Ammon's horn (tissue), 1 donor: Measurements from ENCODE around the gene RBPJL.

ENCODE experiments used
- DNase-seq: peaks from one replicate; pipeline ENCODE4 v3.0.0-alpha.2; 2016; ENCODE audit warnings: low spot score

Gene RBPJL, protein sequence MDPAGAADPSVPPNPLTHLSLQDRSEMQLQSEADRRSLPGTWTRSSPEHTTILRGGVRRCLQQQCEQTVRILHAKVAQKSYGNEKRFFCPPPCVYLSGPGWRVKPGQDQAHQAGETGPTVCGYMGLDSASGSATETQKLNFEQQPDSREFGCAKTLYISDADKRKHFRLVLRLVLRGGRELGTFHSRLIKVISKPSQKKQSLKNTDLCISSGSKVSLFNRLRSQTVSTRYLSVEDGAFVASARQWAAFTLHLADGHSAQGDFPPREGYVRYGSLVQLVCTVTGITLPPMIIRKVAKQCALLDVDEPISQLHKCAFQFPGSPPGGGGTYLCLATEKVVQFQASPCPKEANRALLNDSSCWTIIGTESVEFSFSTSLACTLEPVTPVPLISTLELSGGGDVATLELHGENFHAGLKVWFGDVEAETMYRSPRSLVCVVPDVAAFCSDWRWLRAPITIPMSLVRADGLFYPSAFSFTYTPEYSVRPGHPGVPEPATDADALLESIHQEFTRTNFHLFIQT

DNA sequence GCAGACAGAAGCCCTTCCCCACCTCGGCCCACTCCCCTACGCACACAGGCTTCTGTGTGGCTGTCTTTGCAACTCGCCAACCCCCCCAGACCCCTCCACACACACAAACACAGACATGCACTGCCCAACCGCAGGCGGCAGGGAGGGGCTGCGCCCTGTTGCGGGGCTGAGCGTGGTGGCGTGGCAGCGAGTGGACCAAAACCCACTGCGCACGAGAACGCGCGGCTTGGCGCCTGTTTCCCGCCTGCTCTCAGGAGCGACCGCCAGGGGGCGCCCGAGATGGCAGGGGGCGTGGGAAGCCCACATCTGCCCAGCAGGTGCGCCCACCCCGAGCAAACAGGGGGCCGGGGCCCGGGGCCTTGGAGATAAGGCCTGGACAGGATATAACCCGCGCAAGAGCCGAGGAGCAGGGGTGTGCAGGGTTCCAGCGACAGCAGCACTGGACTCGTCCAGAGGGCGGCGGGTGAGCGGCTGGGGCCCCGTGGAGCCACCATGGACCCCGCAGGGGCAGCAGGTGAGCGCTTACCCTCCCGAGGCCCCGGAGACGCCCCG, at the start of gene RBPJL:
TSS of gene RBPJL (plus strand) at position 410 of the 552 bp plus-strand sequence. CDS start at position 493, 83 bp downstream.
- no peak for DNase-seq

DNA sequence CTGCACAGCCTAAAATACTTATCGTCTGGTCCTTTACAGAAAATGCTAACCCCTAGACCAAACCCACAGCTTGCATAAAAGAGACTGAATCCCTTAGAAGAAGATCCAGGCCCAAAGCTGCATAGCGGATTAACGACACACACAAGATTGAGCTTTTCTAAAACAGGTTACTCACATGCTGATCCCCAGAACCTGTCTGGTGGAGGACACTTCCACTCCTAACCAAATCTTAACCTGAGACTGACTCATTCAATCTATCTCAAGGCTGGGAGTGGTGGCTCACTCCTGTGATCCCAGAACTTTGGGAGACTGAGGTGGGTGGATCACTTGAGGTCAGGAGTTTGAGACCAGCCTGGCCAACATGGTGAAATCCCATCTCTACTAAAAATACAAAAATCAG, 49.5 kb upstream of the RBPJL start:
- no peak for DNase-seq

DNA sequence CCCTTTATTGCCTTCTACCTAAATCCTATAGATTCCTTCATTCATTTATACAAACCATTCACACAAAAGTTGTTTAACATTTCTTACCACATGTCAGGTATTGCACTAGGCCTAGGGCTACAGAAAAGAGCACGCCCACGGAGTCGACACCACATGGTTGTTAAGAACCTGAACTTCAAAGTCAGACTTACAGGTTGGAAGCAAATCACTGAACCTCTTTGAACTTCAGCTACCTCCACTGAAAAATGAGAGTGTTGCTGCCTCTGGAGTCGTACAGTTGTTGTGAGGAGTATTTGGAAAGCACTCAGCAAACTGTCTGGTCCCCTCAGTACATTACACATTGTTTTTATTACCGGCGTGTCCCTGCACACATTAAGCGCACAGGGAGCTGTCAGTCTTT, 48.9 kb upstream of the RBPJL start:
- DNase-seq: no peak

DNA sequence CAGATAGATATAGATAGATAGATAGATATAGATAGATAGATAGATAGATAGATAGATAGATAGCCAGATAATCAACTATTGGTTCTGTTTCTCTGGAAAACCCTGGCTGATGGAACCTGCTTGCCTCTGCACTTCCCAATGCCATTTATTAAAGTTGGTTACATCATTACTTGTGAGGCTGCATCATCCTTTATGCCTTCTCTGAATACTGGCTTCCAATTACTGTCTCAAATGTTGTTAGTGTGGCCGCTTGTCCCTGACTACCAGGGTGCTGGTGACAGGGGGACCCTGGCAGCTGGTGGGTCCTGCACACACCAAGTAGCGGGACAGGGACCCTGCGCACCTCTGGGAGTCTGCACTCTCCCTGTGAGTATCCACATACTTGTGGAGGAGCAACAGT, 48.4 kb upstream of the RBPJL start:
- DNase-seq: no peak

DNA sequence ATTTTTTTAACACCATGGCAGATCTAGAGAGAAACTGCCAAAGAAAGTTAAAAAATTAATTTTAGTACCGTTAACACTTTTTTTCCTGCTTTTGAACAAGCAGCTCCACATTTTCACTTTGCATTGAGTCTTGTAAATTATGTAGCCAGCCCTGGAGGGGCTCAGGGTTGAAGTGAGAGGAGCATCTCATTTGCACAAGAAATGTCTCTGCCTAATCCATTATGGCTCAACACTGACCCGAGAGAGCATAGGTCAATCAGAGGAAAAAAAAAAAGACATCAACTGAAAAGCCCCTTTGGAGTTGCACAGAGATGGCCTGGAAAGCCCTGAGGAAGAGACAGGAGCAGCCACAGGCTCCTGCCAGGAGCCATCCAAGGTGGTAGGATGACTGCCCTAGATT, 48.0 kb upstream of the RBPJL start:
- no peak for DNase-seq

DNA sequence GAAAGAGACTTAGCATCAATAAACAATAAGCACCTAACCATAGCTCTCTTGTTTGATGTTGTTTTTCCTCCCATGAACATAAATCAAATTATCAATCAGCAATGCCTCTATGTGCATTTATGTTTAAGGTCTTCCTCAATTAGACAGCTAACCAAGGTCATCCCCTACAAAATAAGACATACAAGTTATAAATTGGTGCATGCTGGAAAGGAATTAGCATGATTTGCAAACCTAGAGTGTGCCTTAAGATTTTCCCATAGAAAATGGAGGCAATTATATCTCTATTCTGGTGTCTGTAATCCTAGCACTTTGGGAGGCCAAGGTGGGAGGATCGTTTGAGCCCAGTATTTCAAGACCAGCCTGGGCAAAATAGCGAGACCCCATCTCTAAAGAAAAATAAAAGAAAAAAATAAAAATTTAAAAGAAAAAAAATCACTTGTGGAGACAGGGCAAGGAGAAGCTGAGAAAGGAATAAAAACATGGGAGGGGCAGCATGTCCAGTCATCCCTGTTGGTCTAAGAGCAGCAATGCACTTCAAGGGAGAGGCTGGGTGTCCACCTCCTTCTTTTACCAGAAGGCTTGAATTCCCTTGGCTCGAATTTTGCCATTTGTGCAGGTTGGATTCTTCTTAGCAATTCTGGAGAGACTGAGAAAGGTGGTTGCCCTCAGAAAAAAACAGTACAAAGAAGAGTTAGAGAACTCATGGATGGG, 42.9 kb upstream of the RBPJL start:
- no peak for DNase-seq

DNA sequence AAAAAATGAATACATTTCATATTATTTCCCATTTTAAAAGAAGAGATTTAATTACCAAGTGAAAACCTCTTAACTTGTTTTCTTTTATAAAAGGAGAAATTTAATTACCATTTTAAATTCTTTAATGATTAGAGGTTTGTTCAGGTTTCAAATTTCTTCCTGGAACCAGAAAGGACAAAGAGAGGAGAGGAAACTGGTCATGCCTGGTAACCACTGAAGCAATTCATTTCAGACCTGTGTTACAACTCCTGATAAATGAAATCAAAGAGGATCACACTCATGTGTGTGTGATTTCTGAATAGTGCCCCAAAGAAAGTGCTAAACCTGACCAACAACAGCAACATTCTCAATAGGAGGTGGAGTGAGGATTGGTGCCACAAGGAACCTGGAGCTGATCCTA, 39.7 kb upstream of the RBPJL start:
- no peak for DNase-seq

DNA sequence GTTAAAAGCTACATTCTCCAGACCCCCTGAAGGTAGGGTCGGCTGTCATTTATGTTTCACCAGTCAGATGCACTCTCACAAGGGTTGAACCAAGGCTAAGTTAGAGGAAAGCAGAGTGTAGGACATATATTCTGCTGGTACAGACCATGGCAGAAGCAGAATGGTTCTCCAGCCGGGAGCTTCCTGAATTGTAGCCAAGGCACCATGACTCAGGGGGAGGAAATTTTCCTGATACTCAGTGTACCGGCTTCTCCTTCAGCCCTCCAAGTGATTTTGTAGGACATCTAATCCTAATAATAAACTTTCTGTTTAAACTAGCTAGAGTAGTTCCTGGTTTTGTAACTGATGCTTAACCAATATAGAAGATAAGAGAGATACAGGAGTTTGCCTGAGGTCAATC, 38.1 kb upstream of the RBPJL start:
- DNase-seq: no peak

DNA sequence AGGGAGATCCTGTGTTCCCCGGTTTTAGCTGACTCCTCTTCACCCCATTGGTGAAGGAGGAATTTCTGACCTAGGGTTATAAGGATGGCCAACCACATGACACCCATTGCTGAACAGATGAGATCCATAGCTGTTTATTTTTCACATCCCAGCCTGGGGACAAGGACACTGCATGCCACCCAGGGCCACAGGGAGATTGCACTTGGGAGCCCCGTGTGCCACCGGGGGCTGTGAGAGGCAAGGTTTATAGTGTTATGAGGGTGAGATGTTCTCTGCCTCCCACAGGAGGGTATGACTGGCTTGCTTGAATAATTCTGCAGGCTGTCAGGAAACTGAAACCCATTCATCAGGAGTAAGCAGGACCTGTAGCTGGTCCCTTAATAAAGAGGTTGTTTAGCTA, 37.6 kb upstream of the RBPJL start:
- no peak for DNase-seq

DNA sequence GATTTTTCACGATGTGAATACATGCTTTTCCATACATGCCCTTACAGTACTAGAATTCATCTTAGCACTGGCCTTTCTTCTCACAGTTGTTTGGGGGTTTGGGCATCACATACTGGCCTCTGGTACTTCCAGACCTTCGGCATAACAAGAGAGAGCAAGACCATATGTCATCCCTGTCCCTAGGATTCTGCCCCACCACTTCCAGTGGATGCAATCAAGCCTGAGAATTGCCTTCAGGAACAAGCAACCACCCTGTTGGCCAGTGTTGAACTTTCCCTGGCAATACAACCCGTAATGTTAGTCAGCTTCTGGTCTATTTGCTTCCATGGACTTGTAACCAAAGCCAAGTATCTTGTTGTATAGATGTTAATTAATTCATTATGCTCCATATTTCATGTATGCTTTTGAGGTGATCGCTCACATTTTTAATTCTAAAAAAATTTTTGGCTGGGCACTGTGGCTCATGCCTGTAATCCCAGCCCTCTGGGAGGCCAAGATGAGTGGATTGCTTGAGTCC, 36.8 kb upstream of the RBPJL start:
- DNase-seq: no peak

DNA sequence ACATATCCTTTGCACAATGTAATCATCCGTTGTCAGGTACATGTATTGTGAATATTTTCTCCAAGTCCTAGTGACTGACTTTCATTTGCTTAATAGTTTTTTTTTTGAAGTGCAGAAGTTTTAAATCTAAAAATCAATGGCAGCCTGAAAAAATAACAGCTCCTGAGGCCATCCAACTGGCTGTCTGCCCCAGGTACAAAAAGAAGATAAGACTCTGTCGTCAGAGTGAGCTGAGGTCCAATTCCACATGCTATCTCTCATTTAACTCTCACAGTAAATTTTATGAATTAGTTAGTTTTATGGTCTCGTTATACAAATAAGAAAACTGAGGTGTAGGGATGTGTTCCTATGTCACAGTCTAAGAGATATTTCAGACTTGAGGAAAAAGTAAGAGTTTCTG, 31.3 kb upstream of the RBPJL start:
- DNase-seq: no peak

DNA sequence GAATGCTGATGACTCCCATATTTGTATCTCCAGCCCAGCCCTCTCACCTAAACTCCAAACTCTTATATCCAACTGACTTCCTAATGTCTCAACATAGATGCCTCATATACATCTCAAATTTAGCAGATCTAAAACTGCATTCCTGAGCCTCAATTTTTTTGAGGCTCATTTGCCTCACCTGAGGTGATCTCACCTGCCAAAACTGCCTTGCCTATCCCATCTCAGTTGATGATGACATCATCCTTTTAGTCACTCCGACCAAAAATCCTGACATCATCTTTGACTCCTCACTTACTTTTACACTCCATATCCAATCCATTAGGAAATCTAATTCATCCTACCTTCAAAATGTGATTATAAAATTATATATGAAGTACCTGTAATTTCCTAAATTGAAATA, 26.6 kb upstream of the RBPJL start:
- DNase-seq: no peak

DNA sequence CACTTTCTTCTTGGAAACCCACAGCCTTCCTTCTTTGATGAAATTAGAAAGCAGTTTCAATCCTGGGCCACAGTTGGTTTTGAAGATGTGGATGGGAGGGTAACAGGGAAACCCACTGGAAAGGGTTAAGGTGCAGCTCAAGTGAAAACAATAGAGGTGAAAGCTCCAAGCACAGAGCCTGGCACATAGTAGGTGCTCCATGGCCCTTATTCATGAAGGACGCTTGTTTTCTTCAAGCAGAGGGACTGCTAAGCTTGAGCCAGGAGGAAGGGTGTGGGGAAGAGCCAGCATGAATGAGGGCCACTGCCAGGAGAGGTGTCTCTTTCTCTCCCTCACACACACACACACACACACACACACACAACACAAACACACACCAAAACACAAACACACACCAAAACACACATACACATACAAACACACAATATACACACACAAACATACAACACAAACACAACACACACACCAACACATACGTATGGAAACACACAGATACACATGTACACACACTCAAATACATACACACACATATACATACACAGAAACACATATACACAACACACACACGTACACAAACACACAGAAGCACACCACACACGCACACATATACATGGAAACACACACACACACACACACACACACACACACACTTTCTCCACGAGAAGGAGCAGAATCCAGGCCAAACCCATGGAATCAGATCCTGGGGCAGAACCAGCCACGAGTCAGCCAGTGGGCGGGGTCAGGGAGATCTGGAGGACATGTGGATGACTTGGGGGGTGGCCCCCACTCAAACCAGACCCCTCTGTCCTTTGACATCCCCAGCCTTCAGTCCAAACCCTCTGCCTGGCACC, 23.7 kb upstream of the RBPJL start:
- DNase-seq: no peak

DNA sequence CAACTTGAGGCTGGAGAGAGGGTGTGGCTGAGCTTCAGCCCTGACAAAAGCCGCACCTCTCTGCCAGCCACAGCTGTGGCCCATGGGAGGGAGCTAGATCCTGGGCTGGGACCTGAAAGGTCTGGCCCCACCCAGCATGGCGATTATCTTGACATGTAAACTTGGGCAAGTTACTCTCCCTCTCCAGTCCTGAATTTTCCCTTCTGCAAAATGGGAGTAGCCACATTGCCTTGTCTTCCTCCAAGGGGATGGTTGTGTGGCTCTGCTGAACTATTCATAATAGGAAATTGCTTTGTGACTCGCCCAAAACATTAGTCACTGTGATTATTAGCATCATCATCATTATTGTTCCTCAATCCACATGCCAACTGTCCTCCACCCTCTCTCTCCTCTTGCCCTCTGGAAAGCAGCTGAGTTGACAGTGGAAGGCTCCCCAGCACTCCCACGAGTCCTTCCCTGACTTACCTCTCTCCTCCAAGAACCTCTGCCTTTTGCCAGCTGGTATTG, 23.0 kb upstream of the RBPJL start:
- DNase-seq: no peak

DNA sequence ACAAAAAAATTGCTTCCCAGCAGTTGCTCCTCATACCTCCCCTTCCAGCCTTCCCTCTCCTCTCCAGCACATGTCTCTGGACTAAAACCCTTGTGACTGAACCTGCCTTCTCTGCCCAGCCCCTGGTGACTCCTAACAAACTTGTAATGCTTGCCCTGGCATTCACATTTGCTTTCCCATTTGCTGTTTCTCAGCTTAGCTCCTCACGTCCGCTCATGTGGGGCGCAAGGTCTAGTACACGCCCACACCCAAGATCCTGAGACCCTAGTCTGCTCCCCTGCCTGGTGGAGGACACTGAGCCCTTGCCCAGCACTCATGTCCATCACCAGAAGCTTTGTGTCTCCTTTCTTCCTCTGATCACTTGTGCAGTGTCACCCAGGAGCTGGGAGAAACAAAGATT, 18.3 kb upstream of the RBPJL start:
- no peak for DNase-seq

DNA sequence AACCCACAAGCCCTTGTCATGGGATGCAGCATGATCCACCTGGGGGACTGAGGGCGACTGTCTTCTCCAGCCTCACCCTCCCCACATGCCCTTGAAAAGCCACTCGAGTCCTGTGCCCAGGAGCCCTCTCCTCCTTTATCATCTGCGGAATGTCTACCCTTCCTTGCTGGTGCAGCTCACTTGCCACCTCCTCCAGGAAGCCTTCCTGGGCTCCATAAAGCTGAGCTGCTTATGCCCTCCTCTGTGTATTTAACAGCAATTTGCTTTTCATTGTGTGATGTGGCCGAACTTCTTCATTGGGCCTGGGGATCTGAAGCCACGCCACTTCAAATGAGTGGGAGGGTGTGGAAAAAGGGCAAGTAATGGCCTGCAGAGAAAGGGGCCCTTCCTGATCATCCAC, 17.8 kb upstream of the RBPJL start:
- DNase-seq: no peak

DNA sequence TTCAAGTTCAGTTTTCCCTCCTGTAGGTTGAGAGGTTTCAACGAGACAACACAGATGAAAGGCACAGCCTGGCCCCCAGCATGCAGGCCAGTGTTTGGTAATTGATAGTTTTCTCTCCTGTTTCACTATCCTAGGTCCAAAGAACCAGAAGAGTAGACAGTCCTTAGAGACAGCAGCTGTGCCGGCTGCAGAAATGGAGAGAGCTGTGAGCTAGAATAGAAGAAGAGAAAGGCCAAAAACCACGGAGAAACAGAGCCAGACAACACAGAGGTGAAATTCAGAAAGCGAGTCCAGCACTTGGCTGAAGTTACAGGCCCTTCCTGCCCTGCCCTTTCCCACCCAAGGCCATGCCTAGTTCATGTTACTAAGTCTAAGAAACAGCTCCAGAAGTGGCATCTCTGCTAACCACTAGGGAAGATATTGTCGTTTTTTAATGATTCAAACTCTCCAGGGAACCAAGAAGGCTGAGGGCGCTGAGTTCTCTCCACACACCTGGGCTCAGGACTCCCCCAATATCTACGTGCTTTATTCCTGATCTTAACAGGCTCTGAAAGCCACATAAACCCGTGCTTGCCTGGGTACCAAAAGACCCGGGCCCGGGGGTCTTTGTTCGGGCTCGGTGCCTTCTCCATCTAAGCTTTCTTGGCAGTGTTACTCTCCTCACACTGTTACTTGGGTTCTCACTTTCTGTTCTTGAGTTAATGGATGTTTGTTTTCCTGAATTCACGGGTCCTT, 16.5 kb upstream of the RBPJL start:
- DNase-seq: no peak

DNA sequence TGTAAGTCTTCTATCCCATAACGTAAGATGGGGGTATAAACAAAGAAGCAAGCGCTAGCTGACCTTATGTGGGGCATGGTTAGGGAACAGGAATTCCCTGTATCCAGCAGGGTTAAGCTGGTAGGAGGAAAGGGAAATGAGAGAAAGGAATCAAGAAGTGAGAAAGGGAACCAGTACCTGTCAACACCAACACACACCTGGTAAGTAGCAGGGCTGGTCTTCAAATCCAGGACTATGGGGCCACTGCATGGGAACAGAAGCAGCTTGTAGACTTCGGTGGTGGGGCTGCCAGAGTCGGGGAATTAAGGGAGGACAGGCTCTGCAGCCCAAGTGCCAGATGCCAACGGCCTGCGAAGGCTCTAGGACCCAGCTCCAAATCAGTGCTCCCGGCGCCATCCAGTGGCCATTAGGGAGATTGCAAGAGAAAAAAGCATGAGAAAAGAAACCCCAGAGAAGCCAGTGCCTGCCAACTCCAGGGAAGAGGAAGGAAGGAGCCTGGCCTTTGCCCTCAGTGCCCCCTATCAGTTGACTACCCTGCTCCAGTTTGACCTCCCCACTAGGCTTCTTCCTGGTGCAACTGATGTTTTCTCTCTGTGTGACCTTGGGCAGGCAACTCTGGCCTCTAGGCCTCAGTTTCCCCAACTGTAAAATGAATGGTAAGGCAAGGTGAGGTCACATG, 15.8 kb upstream of the RBPJL start:
- DNase-seq: peak; percentile 82

DNA sequence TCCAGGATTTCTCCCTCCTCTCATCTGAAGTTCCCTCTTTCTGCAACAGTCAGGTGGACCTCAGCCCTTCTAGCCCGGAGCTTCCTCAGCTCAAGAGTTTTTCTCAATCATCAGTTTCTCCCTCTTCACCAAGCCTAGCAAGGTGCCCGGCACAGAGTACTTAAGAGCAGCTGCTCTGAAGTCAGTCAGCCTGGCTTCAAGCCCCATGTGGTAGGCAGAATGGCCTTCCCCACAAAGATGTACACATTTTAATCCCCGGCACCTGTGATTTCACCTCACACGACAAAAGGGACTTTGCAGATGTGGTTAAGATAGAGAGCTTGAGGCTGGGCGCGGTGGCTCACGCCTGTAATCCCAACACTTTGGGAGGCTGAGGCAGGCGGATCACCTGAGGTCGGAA, 15.1 kb upstream of the RBPJL start:
- DNase-seq: no peak

DNA sequence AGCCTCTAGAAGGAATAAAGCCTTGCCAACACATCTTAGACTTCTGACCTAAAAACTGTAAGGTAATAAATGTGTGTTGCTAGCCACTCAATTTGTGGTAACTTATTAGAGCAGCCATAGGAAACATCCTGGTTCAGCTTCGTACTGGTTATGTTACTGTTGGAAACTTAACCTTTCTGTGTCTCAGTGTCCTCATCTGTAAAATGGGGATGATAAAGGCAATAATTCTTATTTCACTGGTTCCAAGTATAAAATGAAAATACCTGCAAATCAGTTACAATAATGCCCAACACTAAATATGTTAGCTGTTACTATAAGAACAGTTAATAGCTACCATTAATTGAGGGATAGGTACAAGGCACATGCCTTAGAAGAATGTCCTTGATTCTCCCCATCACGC, 14.3 kb upstream of the RBPJL start:
- DNase-seq: no peak
